GM21390 (cell line): ENCODE measurements around the gene DNAH14.

Experiments
- ATAC-seq: cut with Tn5 transposase; IDR thresholded peaks from one replicate; pipeline ENCODE4 v1.9.1; 2021; ENCODE audit not compliant: unreplicated experiment

The DNAH14 gene

DNA sequence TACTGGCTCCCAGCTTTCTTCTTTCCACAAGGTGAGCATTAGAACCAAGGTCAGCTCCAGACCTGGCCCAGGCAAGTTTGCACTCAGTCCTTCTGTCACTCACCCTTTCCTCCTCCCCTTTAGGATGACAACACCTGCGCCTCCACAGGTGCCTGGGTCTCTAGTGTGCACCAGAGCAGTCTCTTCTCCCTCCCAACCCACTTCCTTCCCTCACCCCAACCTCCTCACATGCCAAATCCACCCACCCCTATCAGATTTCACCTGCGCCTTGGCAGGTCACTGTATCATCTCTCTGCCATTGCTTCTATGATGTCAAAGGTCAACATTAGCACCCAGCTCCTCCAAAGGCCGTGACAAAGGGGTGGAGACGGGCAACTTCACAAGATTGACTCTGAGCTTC, 460.4 kb downstream of the DNAH14 start:
- no peak for ATAC-seq

DNA sequence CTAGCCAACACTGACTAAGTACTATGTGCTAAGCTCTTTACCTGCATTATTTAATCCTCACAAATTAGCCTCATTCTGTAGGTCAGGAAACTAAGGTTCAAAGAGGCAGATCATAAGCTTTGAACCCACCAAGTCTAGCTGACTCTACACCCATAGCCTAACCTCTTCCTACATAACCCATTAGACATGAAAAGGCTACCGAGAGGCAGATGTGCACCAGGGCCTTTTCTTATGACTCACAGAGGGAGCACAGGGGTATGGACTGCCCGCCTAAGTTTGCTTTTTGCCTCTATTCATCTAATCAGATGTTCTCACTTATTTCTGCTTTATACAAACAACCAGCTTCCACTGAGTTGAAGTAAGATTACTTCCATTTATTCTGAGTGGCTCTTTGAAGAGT, 466.9 kb downstream of the DNAH14 start:
- no peak for ATAC-seq

- ATAC-seq = no peak
Measured at GRCh38 chr1:225400968-225401367, 471.5 kb downstream of the DNAH14 start.

- no peak for ATAC-seq
Measured at GRCh38 chr1:225406976-225407725, 477.7 kb downstream of the DNAH14 start.

GRCh38 chr1:225407755-225408154, 478.3 kb downstream of the DNAH14 start:
- ATAC-seq = no peak

- ATAC-seq = no peak
Measured at GRCh38 chr1:225408249-225408648, 478.8 kb downstream of the DNAH14 start.

- ATAC-seq = no peak
Measured at GRCh38 chr1:225409051-225409450, 479.6 kb downstream of the DNAH14 start.

GRCh38 chr1:225410036-225410435, 480.6 kb downstream of the DNAH14 start:
- ATAC-seq = no peak

DNA sequence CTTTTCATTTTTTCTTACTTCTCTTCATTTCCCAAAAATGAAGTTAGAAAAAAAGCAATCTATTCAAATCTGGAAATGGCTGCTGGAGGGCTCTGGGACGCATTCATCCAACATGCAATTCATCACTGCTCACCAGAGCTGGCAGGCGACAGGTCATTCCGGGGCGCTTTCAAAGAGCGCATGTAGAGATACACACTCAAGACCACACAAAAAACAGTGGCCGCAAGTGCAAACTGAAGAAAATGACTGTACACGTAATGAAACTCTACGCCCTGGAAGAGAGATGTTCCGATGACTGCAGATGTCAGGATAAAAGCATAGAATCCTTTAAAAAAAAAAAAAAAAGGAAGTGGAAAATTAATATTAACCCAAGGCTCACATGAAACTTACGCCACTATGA, 482.8 kb downstream of the DNAH14 start:
- ATAC-seq = no peak

DNA sequence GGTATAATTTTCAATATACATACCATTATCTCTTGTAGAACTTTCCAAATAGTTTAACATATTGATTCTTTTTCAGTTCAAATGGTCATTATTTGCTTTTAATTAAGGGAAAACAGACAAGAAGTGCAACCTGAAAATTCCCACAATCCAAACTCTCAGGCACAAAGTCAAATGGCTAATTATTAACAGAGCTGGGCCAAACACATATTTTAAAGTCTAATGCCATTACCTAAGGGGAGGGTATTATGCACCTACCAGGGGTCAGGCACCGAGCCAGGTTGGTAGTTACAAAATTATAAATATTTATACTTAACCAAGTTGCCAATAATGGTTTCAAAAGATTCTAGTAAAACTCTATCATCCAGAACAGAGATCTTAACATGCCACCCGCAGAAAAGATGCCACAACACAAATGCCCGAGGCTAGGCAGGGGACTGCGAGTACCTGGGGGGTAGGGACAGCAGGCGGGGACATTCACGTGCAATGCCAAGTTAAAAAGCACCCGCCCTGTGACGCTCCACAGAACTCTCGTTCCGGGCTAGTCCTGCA, 483.4 kb downstream of the DNAH14 start:
- no peak for ATAC-seq

DNA sequence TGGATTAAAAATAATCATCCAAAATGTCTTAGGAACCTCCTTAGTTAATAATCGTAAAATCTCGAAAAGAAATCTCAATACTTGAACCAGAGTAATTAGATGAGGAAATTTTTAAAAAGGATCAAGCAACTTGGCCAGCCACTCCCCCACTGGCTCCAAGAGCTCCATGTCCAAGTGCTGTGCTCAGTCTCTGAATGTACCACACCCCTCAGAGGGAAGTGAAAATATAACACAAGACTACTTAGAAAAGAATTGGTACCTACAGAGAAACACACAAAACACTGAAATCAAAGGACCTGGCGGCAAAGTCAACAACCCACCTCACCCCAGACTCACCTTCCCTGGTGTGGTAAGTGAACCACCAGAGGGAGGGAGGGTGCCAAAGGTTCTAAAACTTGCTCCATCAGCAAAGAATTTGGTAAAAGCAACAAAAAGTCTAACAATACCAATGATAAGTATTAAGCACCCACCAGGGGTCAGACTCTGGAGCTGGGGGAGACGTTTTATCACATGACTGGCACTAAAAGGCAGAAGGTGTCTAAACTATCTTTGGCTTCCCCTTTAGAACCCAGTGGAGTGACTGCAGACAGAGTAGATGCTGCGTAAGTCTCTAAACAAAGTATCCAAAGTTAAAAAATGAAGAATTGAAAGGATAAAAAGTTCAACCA, 484.4 kb downstream of the DNAH14 start:
- ATAC-seq = no peak

DNA sequence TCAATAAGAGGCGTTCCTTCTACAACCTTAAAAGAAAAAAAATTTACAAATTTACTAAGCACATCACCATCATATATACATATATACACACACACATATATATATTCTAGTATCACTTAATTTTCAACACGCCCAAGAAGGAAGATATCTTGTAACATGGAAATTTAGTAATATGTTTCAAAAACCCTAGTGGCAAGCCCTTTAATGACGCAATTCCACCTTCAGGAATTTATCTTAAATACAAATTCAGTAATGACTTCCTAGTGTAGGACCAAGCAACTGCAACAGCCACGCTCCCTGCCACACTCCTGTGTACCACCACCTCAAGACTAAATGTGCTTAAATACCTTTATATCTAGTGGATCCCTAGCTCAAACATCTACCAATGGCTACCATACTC, 485.8 kb downstream of the DNAH14 start:
- ATAC-seq = no peak

- no peak for ATAC-seq
Measured at GRCh38 chr1:225415967-225416745, 486.7 kb downstream of the DNAH14 start.

- ATAC-seq = no peak
Measured at GRCh38 chr1:225418059-225418458, 488.6 kb downstream of the DNAH14 start.

DNA sequence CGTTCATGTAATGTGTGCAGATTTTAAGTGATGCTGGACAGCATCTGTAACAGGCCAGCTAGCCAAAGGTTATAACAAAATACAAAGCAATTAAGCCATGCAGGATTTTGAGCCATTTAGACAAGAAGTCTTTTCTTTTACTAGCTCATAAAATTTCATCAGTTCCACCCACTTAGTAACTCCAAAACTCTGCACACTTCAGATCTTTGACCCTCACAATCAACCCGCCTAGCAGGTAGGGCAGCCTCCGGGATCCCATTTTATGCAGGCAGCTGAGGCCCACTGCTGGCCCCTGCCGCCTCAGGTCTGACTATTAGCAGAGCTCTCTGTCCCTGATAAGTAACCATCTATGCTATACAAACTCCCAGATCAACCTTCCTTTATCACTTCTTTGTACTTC, 489.1 kb downstream of the DNAH14 start:
- ATAC-seq = no peak

DNA sequence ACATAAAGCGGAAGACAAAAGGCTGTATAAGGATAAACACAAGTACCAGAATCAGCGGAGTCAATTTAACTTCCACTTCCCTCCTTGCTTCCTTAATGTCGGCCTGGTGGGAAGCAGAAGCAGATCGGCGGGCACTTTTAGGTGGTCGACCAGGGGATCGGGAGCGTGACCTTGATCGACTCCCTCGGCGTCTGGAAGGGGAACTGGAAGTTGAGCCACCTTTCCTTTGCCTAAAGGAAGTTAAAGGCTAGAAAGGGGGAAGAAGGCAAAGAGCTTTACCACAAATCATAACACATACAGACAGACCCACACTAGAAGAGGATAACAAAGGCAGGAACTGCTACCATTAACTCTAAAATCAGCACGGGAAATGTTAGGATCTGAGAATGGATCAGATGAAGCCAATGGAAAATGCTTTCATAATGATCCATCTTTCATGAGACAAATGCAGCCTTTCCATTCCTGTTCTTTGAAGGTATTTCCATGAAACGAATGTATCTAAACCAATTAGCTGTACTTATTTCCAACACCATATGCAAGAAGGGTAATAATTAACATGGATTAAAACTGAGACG, 492.6 kb downstream of the DNAH14 start:
- no peak for ATAC-seq

GRCh38 chr1:225422795-225423517, 493.5 kb downstream of the DNAH14 start:
- no peak for ATAC-seq

DNA sequence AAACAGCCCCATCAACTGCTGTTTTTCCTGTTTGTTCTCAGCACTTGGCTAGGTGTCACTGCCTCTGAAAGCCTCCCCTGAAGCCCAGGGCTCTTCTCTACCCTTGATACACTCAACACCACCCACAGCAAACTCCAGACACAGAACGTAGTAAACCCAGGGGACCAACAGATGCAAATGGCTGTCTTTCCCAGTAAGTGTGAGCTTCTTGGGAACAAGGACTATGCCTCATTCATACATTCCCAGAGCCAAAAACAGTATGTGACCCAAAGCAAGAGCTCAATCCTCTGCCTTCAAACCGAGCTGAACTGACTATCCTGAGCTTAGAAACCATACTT, 494.0 kb downstream of the DNAH14 start:
- ATAC-seq = no peak

GRCh38 chr1:225424562-225425200, 495.2 kb downstream of the DNAH14 start:
- ATAC-seq = no peak

GRCh38 chr1:225425201-225425786, 495.8 kb downstream of the DNAH14 start:
- no peak for ATAC-seq
